Mesendoderm (in vitro differentiated cells): Measurements from ENCODE around the gene NEO1.
A peak's percentile ranks its signal among the peaks of the same experiment; 100 is the strongest.

ENCODE experiments used
- DNase-seq: peaks from one replicate; pipeline ENCODE4 v3.0.0; 2013
- H2AK5ac ChIP-seq: 2 replicates; pipeline ENCODE4 v1.6.1; 2013; ENCODE audit warnings: low read length, inconsistent platforms
- H2BK120ac ChIP-seq: 2 replicates; pipeline ENCODE4 v1.6.1; 2013; ENCODE audit warnings: low read depth, mild to moderate bottlenecking, low read length, moderate library complexity, mixed read lengths
- H2BK15ac ChIP-seq: replicated peaks from 2 replicates; pipeline ENCODE4 v1.6.1; 2013; ENCODE audit warnings: low read depth, mild to moderate bottlenecking, moderate library complexity
- H2BK5ac ChIP-seq: 2 replicates; pipeline ENCODE4 v1.6.1; 2013; ENCODE audit warnings: low read length, inconsistent platforms
- H3K18ac ChIP-seq: 2 replicates; pipeline ENCODE4 v1.6.1; 2013; ENCODE audit warnings: mild to moderate bottlenecking, low read length, mixed read lengths
- H3K23ac ChIP-seq: one replicate; pipeline ENCODE4 v1.6.1; 2013; ENCODE audit warnings: low read length
- H3K27ac ChIP-seq: 2 replicates; pipeline ENCODE4 v1.5.1; 2013; ENCODE audit warnings: low read depth, mild to moderate bottlenecking, inconsistent platforms, low read length, moderate library complexity
- H3K27me3 ChIP-seq: 2 replicates; pipeline ENCODE4 v1.6.1; 2013; ENCODE audit warnings: low read length, control low read depth, mild to moderate bottlenecking, inconsistent platforms; ENCODE audit not compliant: insufficient read depth, poor library complexity
- H3K36me3 ChIP-seq: 2 replicates; pipeline ENCODE4 v1.6.1; 2013; ENCODE audit warnings: low read length, inconsistent platforms; ENCODE audit not compliant: control insufficient read depth, insufficient read depth
- H3K4ac ChIP-seq: one replicate; pipeline ENCODE4 v1.6.1; 2013; ENCODE audit warnings: low read depth, mild to moderate bottlenecking, low read length, moderate library complexity
- H3K4me1 ChIP-seq: 2 replicates; pipeline ENCODE4 v1.6.1; 2013; ENCODE audit warnings: low read depth, low read length, inconsistent platforms; ENCODE audit not compliant: control insufficient read depth
- H3K4me2 ChIP-seq: 2 replicates; pipeline ENCODE4 v1.6.1; 2013; ENCODE audit warnings: low read length
- H3K4me3 ChIP-seq: 2 replicates; pipeline ENCODE4 v1.5.1; 2013; ENCODE audit warnings: mild to moderate bottlenecking, low read length
- H3K56ac ChIP-seq: one replicate; pipeline ENCODE4 v1.6.1; 2013; ENCODE audit warnings: low read length
- H3K79me1 ChIP-seq: 2 replicates; pipeline ENCODE4 v1.6.1; 2013; ENCODE audit warnings: low read length, inconsistent platforms
- H3K79me2 ChIP-seq: 2 replicates; pipeline ENCODE4 v1.6.1; 2013; ENCODE audit warnings: mild to moderate bottlenecking, low read length; ENCODE audit not compliant: control insufficient read depth, insufficient read depth
- H3K9ac ChIP-seq: 2 replicates; pipeline ENCODE4 v1.6.1; 2013; ENCODE audit warnings: low read length, inconsistent platforms
- H4K5ac ChIP-seq: one replicate; pipeline ENCODE4 v1.6.1; 2013; ENCODE audit warnings: low read length
- H4K8ac ChIP-seq: one replicate; pipeline ENCODE4 v1.6.1; 2013; ENCODE audit warnings: low read depth, mild to moderate bottlenecking, control low read depth, low read length, moderate library complexity
- WGBS: extraction: QIAGEN DNeasy Blood & Tissue Kit; methylation state at CpG from one replicate; pipeline ENCODE4 v1.1.7; 2013; ENCODE audit warnings: low lambda C conversion rate, missing lambda C conversion rate; ENCODE audit not compliant: insufficient coverage; ENCODE audit errors: extremely low coverage; 5-methylcytosine and 5-hydroxymethylcytosine counted together

NEO1 gene

DNA sequence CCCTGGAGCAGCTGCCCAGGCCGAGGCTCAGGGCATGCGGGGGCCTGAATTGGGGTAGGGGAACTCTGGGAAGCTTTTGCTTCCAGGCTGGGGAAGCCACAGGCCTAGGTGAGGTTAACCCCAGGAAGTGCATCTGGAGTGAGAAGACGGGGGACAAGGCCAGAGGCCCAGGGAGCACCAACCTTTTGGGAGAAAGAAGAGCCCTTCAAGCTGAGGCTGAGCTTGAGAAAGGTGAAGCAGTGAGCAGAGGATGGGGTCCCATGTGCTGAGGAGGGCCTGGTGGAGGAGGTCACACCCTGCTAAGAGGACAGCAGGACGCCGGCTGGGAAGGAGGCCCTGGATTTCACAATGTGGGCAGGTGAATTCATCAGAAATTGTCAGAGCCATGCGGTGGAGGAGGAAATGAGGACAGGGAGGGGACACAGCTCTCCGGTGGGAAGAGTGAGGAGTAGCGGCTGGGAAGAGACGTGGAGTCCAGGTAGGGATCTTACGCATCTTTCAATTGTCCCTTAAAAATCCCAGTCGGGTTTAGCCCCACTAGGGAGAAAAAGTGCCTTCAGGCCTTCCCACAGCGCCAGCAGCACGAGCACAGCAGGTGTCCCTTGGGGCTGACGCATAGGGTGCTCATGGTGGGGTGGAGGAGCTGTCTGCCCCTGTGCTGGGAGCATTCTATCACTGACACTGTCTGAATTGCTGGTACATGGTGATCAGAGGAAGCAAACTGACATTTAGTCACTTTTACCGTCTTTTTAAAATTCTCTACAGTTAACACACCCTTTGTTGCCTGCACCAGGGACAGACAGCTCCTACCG, 265.6 kb downstream of the NEO1 start:
- no peak overlapping the region for H3K4me3 ChIP-seq
- H3K23ac ChIP-seq, result no peak overlapping the region
- H3K79me1 ChIP-seq, result no peaks in the 10 kb centered on the region
- no peak overlapping the region for H3K4me2 ChIP-seq
- H3K9ac ChIP-seq, result no peak overlapping the region
- no CpG with 5 or more reads among the region's 16 CpGs for WGBS
- no peak overlapping the region for H4K8ac ChIP-seq
- no peak overlapping the region for H2AK5ac ChIP-seq
- H3K27me3 ChIP-seq, result no peaks in the 10 kb centered on the region
- H3K56ac ChIP-seq, result no peak overlapping the region
- no peak for DNase-seq
- H3K79me2 ChIP-seq, result no peaks in the 10 kb centered on the region
- no peak overlapping the region for H3K18ac ChIP-seq
- no peak overlapping the region for H3K4ac ChIP-seq
- no peak overlapping the region for H2BK5ac ChIP-seq
- H2BK15ac ChIP-seq, result no peak overlapping the region
- H4K5ac ChIP-seq, result no peak overlapping the region
- H3K27ac ChIP-seq, result no peak overlapping the region
- no peaks in the 10 kb centered on the region for H3K4me1 ChIP-seq
- no peaks in the 10 kb centered on the region for H3K36me3 ChIP-seq
- no peak overlapping the region for H2BK120ac ChIP-seq

DNA sequence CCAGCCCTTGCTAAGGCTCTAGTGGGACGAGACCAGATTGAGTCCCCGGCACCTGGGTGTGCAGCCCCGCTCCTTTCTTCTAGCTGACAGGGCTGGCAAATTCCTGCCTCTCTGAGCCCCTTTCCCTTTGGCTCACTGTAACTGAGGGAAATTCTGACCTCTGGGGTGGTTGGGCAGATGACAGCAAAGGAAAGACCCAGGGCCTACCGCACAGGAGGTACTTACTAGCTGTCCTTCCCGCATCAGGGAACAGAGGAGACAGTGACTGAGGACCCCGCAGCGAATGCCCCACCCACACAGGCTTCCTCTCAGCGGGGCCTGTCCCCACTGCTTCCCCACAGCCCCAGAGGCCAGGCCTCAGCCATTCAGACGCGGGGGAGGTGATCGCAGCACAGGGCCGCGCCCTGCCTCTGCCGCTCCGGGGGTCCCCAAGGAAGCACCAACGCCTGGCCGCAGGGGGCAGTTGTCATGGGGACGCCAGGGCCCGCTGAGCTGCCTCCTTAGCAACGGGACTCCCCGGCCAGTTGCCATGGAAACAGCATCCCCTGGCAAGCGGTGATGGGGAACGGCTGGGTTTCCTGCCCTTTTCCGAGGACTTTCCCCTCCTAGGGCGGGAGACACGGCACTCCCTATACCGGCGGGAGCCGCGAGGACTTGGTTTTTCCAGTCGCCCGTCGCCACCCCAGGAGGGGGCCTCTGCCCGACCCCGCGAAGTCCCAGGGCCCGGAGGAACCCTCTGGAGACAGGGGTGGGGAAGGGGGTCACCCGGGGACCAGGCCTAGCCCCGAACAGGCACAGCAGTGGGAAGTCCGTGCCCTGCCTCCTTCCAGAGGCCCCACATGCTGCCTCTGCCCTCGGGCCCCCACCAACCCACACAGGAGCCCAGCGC, 266.4 kb downstream of the NEO1 start:
- no peak overlapping the region for H3K4me2 ChIP-seq
- no peak overlapping the region for H3K23ac ChIP-seq
- no peak overlapping the region for H3K4me3 ChIP-seq
- no peak overlapping the region for H3K18ac ChIP-seq
- no peak overlapping the region for H2BK5ac ChIP-seq
- H3K4me1 ChIP-seq, result no peaks in the 10 kb centered on the region
- no peaks in the 10 kb centered on the region for H3K79me2 ChIP-seq
- peak; percentile 77 for DNase-seq
- H3K79me1 ChIP-seq, result no peaks in the 10 kb centered on the region
- no peak overlapping the region for H2BK120ac ChIP-seq
- H2BK15ac ChIP-seq, result no peak overlapping the region
- H3K9ac ChIP-seq, result no peak overlapping the region
- no CpG with 5 or more reads among the region's 42 CpGs for WGBS
- no peaks in the 10 kb centered on the region for H3K36me3 ChIP-seq
- H3K27me3 ChIP-seq, result no peaks in the 10 kb centered on the region
- no peak overlapping the region for H4K8ac ChIP-seq
- H3K4ac ChIP-seq, result no peak overlapping the region
- no peak overlapping the region for H2AK5ac ChIP-seq
- no peak overlapping the region for H3K56ac ChIP-seq
- no peak overlapping the region for H3K27ac ChIP-seq
- H4K5ac ChIP-seq, result no peak overlapping the region

DNA sequence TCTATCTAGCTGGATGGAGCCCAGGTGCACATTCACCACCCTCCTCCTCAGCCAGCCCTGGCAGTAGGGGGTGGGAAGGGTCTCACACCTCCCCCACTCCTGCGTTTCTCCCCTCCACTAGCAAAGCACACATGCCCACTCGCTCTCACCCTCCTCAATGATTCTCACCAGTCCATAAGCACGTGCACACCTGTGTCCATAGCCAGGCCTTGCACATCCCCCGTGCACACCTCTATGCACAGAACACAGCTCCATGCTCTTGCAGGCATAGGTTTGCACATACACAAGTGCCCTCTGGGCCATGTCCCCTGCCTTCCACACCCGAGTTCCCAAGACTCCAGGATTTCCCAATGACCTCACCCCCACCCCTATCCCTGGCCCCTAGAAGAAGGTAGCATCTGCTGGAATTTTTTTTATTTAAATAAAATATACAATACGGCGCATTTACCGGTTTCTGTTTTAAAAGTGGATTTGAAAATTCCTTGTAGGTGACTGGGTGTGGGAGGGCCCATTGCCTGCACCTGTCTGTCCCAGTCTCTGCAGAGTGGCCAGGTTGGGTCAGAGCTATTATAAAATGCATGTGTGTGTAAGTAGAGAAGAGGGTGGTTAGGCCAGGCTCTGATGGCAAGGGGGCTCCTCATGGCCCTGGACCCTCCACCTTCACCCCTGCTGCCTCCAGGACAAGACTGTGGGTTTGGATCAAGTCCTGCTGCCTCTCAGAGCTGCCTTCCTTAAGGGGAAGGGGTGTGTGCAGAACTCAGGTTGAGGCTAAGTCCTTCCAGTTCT, 267.4 kb downstream of the NEO1 start:
- no peak overlapping the region for H3K23ac ChIP-seq
- H4K8ac ChIP-seq, result no peak overlapping the region
- H3K4me2 ChIP-seq, result no peak overlapping the region
- no peak overlapping the region for H3K18ac ChIP-seq
- no peaks in the 10 kb centered on the region for H3K27me3 ChIP-seq
- no peak overlapping the region for H3K9ac ChIP-seq
- no peak overlapping the region for H4K5ac ChIP-seq
- DNase-seq, result no peak
- WGBS, result no CpG with 5 or more reads among the region's 8 CpGs
- no peaks in the 10 kb centered on the region for H3K79me2 ChIP-seq
- no peak overlapping the region for H3K4ac ChIP-seq
- no peaks in the 10 kb centered on the region for H3K36me3 ChIP-seq
- H3K4me1 ChIP-seq, result no peaks in the 10 kb centered on the region
- no peak overlapping the region for H2BK15ac ChIP-seq
- H2AK5ac ChIP-seq, result no peak overlapping the region
- no peak overlapping the region for H3K27ac ChIP-seq
- H2BK120ac ChIP-seq, result no peak overlapping the region
- H2BK5ac ChIP-seq, result no peak overlapping the region
- no peak overlapping the region for H3K4me3 ChIP-seq
- no peaks in the 10 kb centered on the region for H3K79me1 ChIP-seq
- H3K56ac ChIP-seq, result no peak overlapping the region

DNA sequence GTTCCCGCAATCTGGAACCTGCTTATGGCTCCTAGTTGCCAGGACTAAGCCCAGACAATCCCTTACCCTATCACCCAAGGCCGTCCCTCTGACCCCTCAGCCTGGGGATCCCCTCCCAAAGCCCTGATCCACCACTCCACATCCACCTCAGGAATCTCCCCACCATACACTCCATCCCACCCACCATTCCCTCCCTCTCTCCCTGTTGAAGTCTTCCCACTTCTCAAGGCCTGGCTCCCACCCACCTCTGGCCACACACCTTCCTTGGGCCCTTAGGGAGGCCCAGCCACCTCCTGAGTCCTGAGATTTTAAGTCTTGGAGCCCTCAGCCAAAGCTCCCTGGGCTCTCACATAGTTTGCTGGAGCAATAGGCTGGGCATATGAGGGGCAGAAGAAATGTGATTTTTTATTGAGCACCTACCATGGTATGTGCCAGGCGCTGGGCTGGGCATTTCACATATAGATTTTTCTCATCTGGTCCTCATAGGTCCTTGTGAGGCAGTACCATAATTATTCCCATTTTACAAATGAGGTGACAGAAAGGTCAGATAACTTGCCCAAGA, 268.4 kb downstream of the NEO1 start:
- Histone ChIP-seq H3K36me3 (no peaks in the 10 kb centered on the region), H3K27me3 (no peaks in the 10 kb centered on the region), H3K27ac (no peak overlapping the region), H2BK15ac (no peak overlapping the region), H2BK120ac (no peak overlapping the region), H3K56ac (no peak overlapping the region), H3K4me1 (no peaks in the 10 kb centered on the region), H4K8ac (no peak overlapping the region), H3K79me2 (no peaks in the 10 kb centered on the region), H3K79me1 (no peaks in the 10 kb centered on the region), H3K4me3 (no peak overlapping the region), H4K5ac (no peak overlapping the region), H3K18ac (no peak overlapping the region), H3K23ac (no peak overlapping the region), H3K9ac (no peak overlapping the region), H3K4ac (no peak overlapping the region), H2BK5ac (no peak overlapping the region), H2AK5ac (no peak overlapping the region), H3K4me2 (no peak overlapping the region)
- no peak for DNase-seq
- no CpG with 5 or more reads among the region's 3 CpGs for WGBS

DNA sequence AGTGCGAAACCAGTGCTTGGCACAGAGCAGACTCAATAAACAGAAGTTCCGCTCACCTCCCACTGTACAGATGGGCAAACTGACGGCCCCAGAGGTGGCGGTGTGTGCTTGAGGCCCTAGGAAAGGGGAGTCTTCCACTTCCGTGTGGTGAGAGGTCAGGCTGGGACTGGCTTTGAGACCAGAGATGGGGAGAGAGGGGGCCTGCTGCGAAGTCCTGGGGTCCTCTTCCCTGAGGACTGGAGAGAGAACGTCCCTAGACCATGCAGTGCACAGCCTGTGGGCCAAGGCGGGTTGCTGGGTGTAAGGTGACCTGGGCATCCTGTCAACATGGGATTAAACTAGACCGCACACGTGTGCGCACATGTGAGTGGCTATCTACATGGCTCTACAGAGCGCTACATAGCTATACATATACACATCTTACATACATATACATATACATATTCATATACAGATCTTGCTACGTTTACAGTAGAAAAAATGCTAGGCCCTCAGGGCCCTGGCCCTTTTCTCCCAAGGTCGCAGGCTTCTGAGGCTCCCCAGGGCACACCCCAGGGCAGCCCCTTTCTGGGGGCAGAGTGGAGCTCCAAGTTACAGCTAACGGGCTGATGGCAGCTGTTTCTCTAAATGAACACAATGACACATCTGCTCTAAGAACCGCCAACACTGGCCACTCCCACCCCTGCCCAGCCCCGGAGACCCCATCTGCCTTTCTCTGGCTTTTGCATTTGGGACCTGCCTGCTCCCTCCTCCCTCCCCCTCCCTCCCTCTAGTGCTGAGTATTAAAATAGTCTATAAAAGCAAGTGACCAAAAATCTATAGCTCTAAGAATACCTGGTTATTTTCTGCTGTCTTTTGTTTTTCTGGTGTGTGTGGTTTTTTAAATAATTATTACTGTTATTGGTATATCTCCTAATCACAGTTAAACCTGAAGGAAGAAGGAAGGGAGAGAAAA, 269.5 kb downstream of the NEO1 start:
- H2BK15ac ChIP-seq, result no peak overlapping the region
- H2BK120ac ChIP-seq, result no peak overlapping the region
- DNase-seq, result no peak
- no peak overlapping the region for H2BK5ac ChIP-seq
- no peak overlapping the region for H4K5ac ChIP-seq
- no peak overlapping the region for H3K23ac ChIP-seq
- no peak overlapping the region for H3K9ac ChIP-seq
- H2AK5ac ChIP-seq, result no peak overlapping the region
- WGBS, result no CpG with 5 or more reads among the region's 17 CpGs
- H3K27me3 ChIP-seq, result no peaks in the 10 kb centered on the region
- no peaks in the 10 kb centered on the region for H3K36me3 ChIP-seq
- no peak overlapping the region for H3K18ac ChIP-seq
- H3K56ac ChIP-seq, result no peak overlapping the region
- H3K4ac ChIP-seq, result no peak overlapping the region
- no peak overlapping the region for H4K8ac ChIP-seq
- H3K79me1 ChIP-seq, result no peaks in the 10 kb centered on the region
- H3K4me1 ChIP-seq, result no peaks in the 10 kb centered on the region
- H3K4me3 ChIP-seq, result no peak overlapping the region
- no peak overlapping the region for H3K27ac ChIP-seq
- no peaks in the 10 kb centered on the region for H3K79me2 ChIP-seq
- no peak overlapping the region for H3K4me2 ChIP-seq
